HepG2 (cell line): Measurements from ENCODE around the gene RIPK3. TPM values are rescaled to one million over a fixed set of nuclear protein-coding genes. Genes with fewer than 3 reads are reported as not detected.

ENCODE experiments used
- CHD4 ChIP-seq: fragments of 200-600 bp; sonication (generic); IDR thresholded peaks from 2 replicates; pipeline ENCODE4 v1.7.0; 2017; ENCODE audit warnings: mild to moderate bottlenecking, low read length, borderline replicate concordance
- CTCF ChIP-seq: sonication (generic); formaldehyde crosslinking; IDR thresholded peaks from 2 replicates; pipeline ENCODE4 v1.5.0; 2020; ENCODE audit warnings: mild to moderate bottlenecking, missing genetic modification reagents, moderate library complexity
- ELF1 ChIP-seq: sonication (generic); formaldehyde crosslinking; IDR thresholded peaks from 2 replicates; pipeline ENCODE4 v1.4.0; 2020; ENCODE audit warnings: missing genetic modification reagents
- EP300 ChIP-seq, 3 experiments: sonication (generic) in 1 of 3; formaldehyde crosslinking in 1 of 3; IDR thresholded peaks; 2 replicates each; pipeline versions ENCODE4 v1.5.1 to v1.6.1; 2011 to 2020; ENCODE audit warnings: low read depth in 2 of 3, low read length in 2 of 3, borderline replicate concordance in 1 of 3, improper control_type of control experiment in 1 of 3, mild to moderate bottlenecking in 1 of 3, missing genetic modification reagents in 1 of 3, moderate library complexity in 1 of 3
- HOXA5 ChIP-seq: sonication (generic); formaldehyde crosslinking; IDR thresholded peaks from 2 replicates; pipeline ENCODE4 v1.4.0; 2020; ENCODE audit warnings: missing genetic modification reagents
- IKZF1 ChIP-seq: fragments of 450-650 bp; IDR thresholded peaks from 2 replicates; pipeline ENCODE4 v1.7.1; 2016
- MIXL1 ChIP-seq: IDR thresholded peaks from 2 replicates; pipeline ENCODE4 v1.6.1; 2016
- NR3C1 ChIP-seq: sonication (generic); formaldehyde crosslinking; IDR thresholded peaks from 2 replicates; pipeline ENCODE4 v1.4.0; 2020; ENCODE audit warnings: missing genetic modification reagents
- RBM22 ChIP-seq: fragments of 200-400 bp; formaldehyde crosslinking; optimal IDR thresholded peaks from 2 replicates; pipeline ENCODE3; 2017; ENCODE audit warnings: mild to moderate bottlenecking, low read length, moderate library complexity
- RFXANK ChIP-seq: IDR thresholded peaks from 2 replicates; pipeline ENCODE4 v1.6.1; 2016
- SYNCRIP ChIP-seq: fragments of 200-400 bp; formaldehyde crosslinking; IDR thresholded peaks from 2 replicates; pipeline ENCODE4 v1.6.1; 2018; ENCODE audit warnings: mild to moderate bottlenecking, low read depth, low read length; ENCODE audit not compliant: insufficient read depth
- ZFYVE20 ChIP-seq: sonication (generic); formaldehyde crosslinking; IDR thresholded peaks from 2 replicates; pipeline ENCODE4 v1.8.0; 2023; ENCODE audit warnings: low read depth, mild to moderate bottlenecking, moderate library complexity, missing genetic modification reagents, borderline replicate concordance
- ZNF136 ChIP-seq: sonication (generic); formaldehyde crosslinking; IDR thresholded peaks from 2 replicates; pipeline ENCODE4 v1.8.1; 2022; ENCODE audit warnings: low read depth, mild to moderate bottlenecking, moderate library complexity, missing genetic modification reagents
- ZNF318 ChIP-seq: sonication (generic); formaldehyde crosslinking; IDR thresholded peaks from 2 replicates; pipeline ENCODE4 v1.4.0; 2020; ENCODE audit warnings: mild to moderate bottlenecking, missing genetic modification reagents
- ZNF335 ChIP-seq: sonication (generic); formaldehyde crosslinking; IDR thresholded peaks from 2 replicates; pipeline ENCODE4 v1.4.0; 2020; ENCODE audit warnings: missing genetic modification reagents
- ZNF512 ChIP-seq: sonication (generic); formaldehyde crosslinking; IDR thresholded peaks from 2 replicates; pipeline ENCODE4 v1.4.0; 2020; ENCODE audit warnings: mild to moderate bottlenecking, missing genetic modification reagents
- ZNF775 ChIP-seq: sonication (generic); formaldehyde crosslinking; IDR thresholded peaks from 2 replicates; pipeline ENCODE4 v1.4.0; 2020; ENCODE audit warnings: missing genetic modification reagents, mild to moderate bottlenecking, moderate library complexity, borderline replicate concordance
- ZNF883 ChIP-seq: sonication (generic); formaldehyde crosslinking; IDR thresholded peaks from 2 replicates; pipeline ENCODE4 v1.5.1; 2020; ENCODE audit warnings: mild to moderate bottlenecking, missing genetic modification reagents; ENCODE audit errors: not compliant biosample characterization
- polyA plus RNA-seq, 8 experiments: library from polyadenylated mRNA; depleted of rRNA in 3 of 8; stranded (reverse) in 7 of 8; unstranded in 1 of 8; fragments of >200 nt; fragmentation: Illumina TruSeq in 4 of 8; extraction: Trizol in 4 of 8; gene quantifications; 2 replicates each; pipeline versions ENCODE4 v1.2.1 to v1.2.3, GENCODE V29; 2011 to 2016; ENCODE audit warnings: low read depth in 4 of 8, missing spikeins in 1 of 8, mixed read lengths in 1 of 8; ENCODE audit not compliant: insufficient read depth in 1 of 8
- total RNA-seq, 5 experiments: library from RNA; depleted of rRNA; stranded (reverse); fragments of >200 nt; fragmentation: Illumina TruSeq; extraction: Trizol; gene quantifications; 2 replicates each; pipeline ENCODE4 v1.2.3, GENCODE V29; 2016; ENCODE audit warnings: low read depth in 1 of 5

RIPK3 gene
- total and polyA plus RNA-seq, 2 of the 13 experiments (the other 11 are each of a cell fraction or from before 2014, with no cell fraction given): not detected

GRCh38 chr14:24315807-24316596 is 23.8 kb downstream of the RIPK3 start (continued):
- TF ChIP-seq ZNF335 (CRISPR knock-in tag): peak; percentile 90
- TF ChIP-seq EP300 (IDR thresholded peaks at IDR 0.05; ENCODE audit: low read depth in 2 of 2, low read length in 2 of 2): 0 out of 4 replicates have a peak, but pooled peaks of 1 of the 2 experiments have one; percentile 9
- TF ChIP-seq EP300 (CRISPR knock-in tag; IDR thresholded peaks at IDR 0.05; ENCODE audit: borderline replicate concordance): peak; percentile 50; the same call in 1 of the 2 replicates
- no peak for TF ChIP-seq ZNF775 (CRISPR knock-in tag)
- peak; percentile 88 for TF ChIP-seq CTCF (CRISPR knock-in tag)
- TF ChIP-seq ZNF883: peak; percentile 99
- TF ChIP-seq RFXANK (CRISPR knock-in tag): peak; percentile 72; the same call in 1 of the 2 replicates
- TF ChIP-seq IKZF1: no peak
- TF ChIP-seq ZNF512 (CRISPR knock-in tag): peak; percentile 81
- peak; percentile 81 for TF ChIP-seq ELF1 (CRISPR knock-in tag)
- TF ChIP-seq CHD4: no peak
- no peak; the same call in 1 of the 2 replicates for TF ChIP-seq ZNF318 (CRISPR knock-in tag)
- TF ChIP-seq RBM22: peak; percentile 77
- no peak for TF ChIP-seq SYNCRIP
- peak; percentile 92 for TF ChIP-seq ZFYVE20 (CRISPR knock-in tag)
- peak; percentile 85 for TF ChIP-seq MIXL1 (CRISPR knock-in tag)
- TF ChIP-seq NR3C1: no peak
- peak; percentile 98 for TF ChIP-seq HOXA5 (CRISPR knock-in tag)
- peak; percentile 99 for TF ChIP-seq ZNF136 (CRISPR knock-in tag)
